IPS-18c (cell line): ENCODE data around the gene SYCP2.

Experiments
- H3K4me3 ChIP-seq: 2 replicates; pipeline ENCODE4 v1.7.0; 2013; ENCODE audit warnings: low read depth, mild to moderate bottlenecking, low read length, moderate library complexity; ENCODE audit not compliant: insufficient read depth
- H3K9me3 ChIP-seq: one replicate; pipeline ENCODE4 v1.6.1; 2013; ENCODE audit warnings: mild to moderate bottlenecking, low read length, moderate library complexity; ENCODE audit not compliant: control insufficient read depth, insufficient read depth

The SYCP2 gene

GRCh38 chr20:59822291-59823029 is 111.0 kb downstream of the SYCP2 start:
- H3K9me3 ChIP-seq, result no peaks in the 10 kb centered on the region
- no peak overlapping the region for H3K4me3 ChIP-seq

GRCh38 chr20:59821788-59822187 is 111.6 kb downstream of the SYCP2 start:
- Histone ChIP-seq H3K9me3 (no peaks in the 10 kb centered on the region), H3K4me3 (no peak overlapping the region)

GRCh38 chr20:59821201-59821600 is 112.2 kb downstream of the SYCP2 start:
- Histone ChIP-seq H3K9me3 (no peaks in the 10 kb centered on the region), H3K4me3 (no peak overlapping the region)

GRCh38 chr20:59820204-59821041 is 113.0 kb downstream of the SYCP2 start:
- Histone ChIP-seq H3K9me3 (no peaks in the 10 kb centered on the region), H3K4me3 (no peak overlapping the region)

GRCh38 chr20:59819496-59820203 is 113.8 kb downstream of the SYCP2 start:
- Histone ChIP-seq H3K4me3 (no peak overlapping the region), H3K9me3 (no peaks in the 10 kb centered on the region)

GRCh38 chr20:59818911-59819310 is 114.5 kb downstream of the SYCP2 start:
- Histone ChIP-seq H3K9me3 (no peaks in the 10 kb centered on the region), H3K4me3 (no peak overlapping the region)

GRCh38 chr20:59817846-59818615 is 115.4 kb downstream of the SYCP2 start:
- no peak overlapping the region for H3K4me3 ChIP-seq
- no peaks in the 10 kb centered on the region for H3K9me3 ChIP-seq

GRCh38 chr20:59817406-59817805 is 116.0 kb downstream of the SYCP2 start:
- Histone ChIP-seq H3K9me3 (no peaks in the 10 kb centered on the region), H3K4me3 (no peak overlapping the region)

GRCh38 chr20:59816146-59816738 is 117.2 kb downstream of the SYCP2 start:
- Histone ChIP-seq H3K9me3 (no peaks in the 10 kb centered on the region), H3K4me3 (no peak overlapping the region)

GRCh38 chr20:59814840-59815340 is 118.5 kb downstream of the SYCP2 start:
- H3K4me3 ChIP-seq, result no peak overlapping the region
- H3K9me3 ChIP-seq, result no peaks in the 10 kb centered on the region

- no peak overlapping the region for H3K4me3 ChIP-seq
- H3K9me3 ChIP-seq, result no peaks in the 10 kb centered on the region
These were observed 119.2 kb downstream of the SYCP2 start for GRCh38 chr20:59813948-59814839.
